ENCODE data around the gene ARHGEF9. TPM values are rescaled to one million over a fixed set of nuclear protein-coding genes. Genes with fewer than 3 reads are reported as not detected.
"Not testable (repeated sequence)": the region's sequence is repeated elsewhere in the genome, so short reads cannot be mapped to it uniquely, and the experiment has no call there.

ARHGEF9 gene
- total RNA-seq, 1 donor from 2014 or later: 10.3 TPM

- TF ChIP-seq POLR2AphosphoS5 (IDR thresholded peaks at IDR 0.05; ENCODE audit: insufficient read depth in 1 of 2, low read depth in 1 of 2): no peak
- no peak for TF ChIP-seq CTCF (IDR thresholded peaks at IDR 0.05)
- no peak for TF ChIP-seq POLR2A (IDR thresholded peaks at IDR 0.05)
- Histone ChIP-seq H3K4me1 (no peaks in the 10 kb centered on the region), H3K27me3 (no peaks in the 10 kb centered on the region), H3K36me3 (no peaks in the 10 kb centered on the region), H3K4me3 (no peak overlapping the region), H3K9me3 (no peaks in the 10 kb centered on the region), H3K27ac (no peak overlapping the region)
- no peak for DNase-seq (ENCODE audit: extremely low spot score in 2 of 2)
- intact Hi-C loops (cut with DNase I): no loop called here
These were observed 25.7 kb upstream of the ARHGEF9 start for GRCh38 chrX:63810746-63811145.

GRCh38 chrX:63809173-63809572, 24.2 kb upstream of the ARHGEF9 start:
- Histone ChIP-seq H3K36me3 (no peaks in the 10 kb centered on the region), H3K4me1 (no peaks in the 10 kb centered on the region), H3K27ac (no peak overlapping the region), H3K4me3 (no peak overlapping the region), H3K9me3 (no peaks in the 10 kb centered on the region), H3K27me3 (no peaks in the 10 kb centered on the region)
- intact Hi-C loops (cut with DNase I): no loop called here
- DNase-seq (ENCODE audit: extremely low spot score in 2 of 2): no peak
- TF ChIP-seq POLR2A (IDR thresholded peaks at IDR 0.05) (no peak), POLR2AphosphoS5 (IDR thresholded peaks at IDR 0.05; ENCODE audit: insufficient read depth in 1 of 2, low read depth in 1 of 2) (no peak), CTCF (IDR thresholded peaks at IDR 0.05) (no peak)

- H3K4me1 ChIP-seq; H3K27ac ChIP-seq; DNase-seq (ENCODE audit: extremely low spot score in 2 of 2); H3K4me3 ChIP-seq; H3K27me3 ChIP-seq; intact Hi-C loops (cut with DNase I); H3K9me3 ChIP-seq; H3K36me3 ChIP-seq: not testable (repeated sequence)
These were observed 10.4 kb upstream of the ARHGEF9 start for GRCh38 chrX:63795406-63795805.

GRCh38 chrX:63785708-63786040, 660 bp upstream of the ARHGEF9 start:
- intact Hi-C loops (cut with DNase I): no loop called here
- H3K36me3 ChIP-seq: no peaks in the 10 kb centered on the region

GRCh38 chrX:63784346-63784901, 590 bp downstream of the ARHGEF9 start:
- Histone ChIP-seq H3K4me1 (no peaks in the 10 kb centered on the region), H3K4me3 (peak overlapping the region; percentile 42 to 55), H3K27ac (peak overlapping the region; percentile 30)

More at GRCh38 chrX:63785708-63786040, 660 bp upstream of the ARHGEF9 start:
- H3K9me3 ChIP-seq: no peaks in the 10 kb centered on the region
- H3K4me3 ChIP-seq: peak overlapping the region; percentile 42 to 55
- peaks cover 5% of the 10 kb centered on the region for H3K27me3 ChIP-seq
- TF ChIP-seq CTCF (IDR thresholded peaks at IDR 0.05): no peak
- DNase-seq (ENCODE audit: extremely low spot score in 2 of 2): no peak
- no peak overlapping the region for H3K27ac ChIP-seq
- H3K4me1 ChIP-seq: no peaks in the 10 kb centered on the region

More at GRCh38 chrX:63784346-63784901, 590 bp downstream of the ARHGEF9 start:
- DNase-seq (ENCODE audit: extremely low spot score in 2 of 2): no peak
- Histone ChIP-seq H3K9me3 (no peaks in the 10 kb centered on the region), H3K36me3 (no peaks in the 10 kb centered on the region), H3K27me3 (peaks cover 5% of the 10 kb centered on the region)
- intact Hi-C loops (cut with DNase I): no loop called here
- TF ChIP-seq CTCF (IDR thresholded peaks at IDR 0.05) (no peak), POLR2A (IDR thresholded peaks at IDR 0.05) (no peak)

Measured in vagina (tissue), 2 donors.